NT2/D1 (cell line): Measurements from ENCODE around the gene SIDT1.

ENCODE experiments used
- SUZ12 ChIP-seq: IDR thresholded peaks from 2 replicates; pipeline ENCODE4 v1.6.1; 2011; ENCODE audit not compliant: insufficient read length, insufficient read depth; ENCODE audit errors: extremely low read depth
- YY1 ChIP-seq: IDR thresholded peaks from 2 replicates; pipeline ENCODE4 v1.6.1; 2011; ENCODE audit not compliant: insufficient read length, insufficient read depth
- ZNF274 ChIP-seq: IDR thresholded peaks from 2 replicates; pipeline ENCODE4 v1.6.1; 2011; ENCODE audit warnings: mild to moderate bottlenecking, low read depth, low read length

DNA sequence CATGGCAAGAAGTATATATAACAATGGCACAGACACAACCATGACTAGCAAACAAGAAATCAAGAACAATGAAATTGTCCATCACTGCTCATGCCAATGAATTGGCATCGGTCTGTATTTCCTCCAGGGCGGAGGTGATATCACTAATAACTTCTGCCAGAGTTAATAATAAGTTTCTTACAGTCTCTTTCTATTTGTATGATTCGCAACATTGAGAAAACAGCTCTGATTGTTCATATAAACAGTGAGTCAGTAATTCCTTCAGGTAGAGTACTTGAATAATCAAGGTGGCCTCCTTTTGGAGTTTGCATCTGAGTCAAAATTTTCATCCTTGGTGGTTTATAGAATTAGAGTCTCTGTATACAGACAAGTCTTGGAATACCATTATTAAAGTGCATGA is 9.1 kb upstream of the SIDT1 start:
- no peak for TF ChIP-seq SUZ12
- no peak for TF ChIP-seq YY1
- TF ChIP-seq ZNF274: no peak
